Caco-2 (cell line): Measurements from ENCODE around the gene DPAGT1. TPM values are rescaled to one million over a fixed set of nuclear protein-coding genes. Genes with fewer than 3 reads are reported as not detected.

Experiments used
- BruUV-seq: library from RNA; stranded (reverse); fragments of 400-500 nt; replicated peaks from 2 replicates; lab custom pipeline; 2021; lab: Mats Ljungman, UMichigan
- CTCF ChIA-PET: fragments of 300-600 bp; sonication (Branson Sonifier 250); formaldehyde crosslinking; loops from one replicate; lab custom pipeline; 2022; ENCODE audit warnings: antibody characterized with exemption; lab: Charles Lee
- POLR2A ChIA-PET: fragments of 300-600 bp; sonication (Branson Sonifier 250); formaldehyde crosslinking; loops from one replicate; lab custom pipeline; 2022; ENCODE audit warnings: antibody characterized with exemption; lab: Charles Lee
- DNase-seq, 2 experiments: peaks; one replicate each; pipeline versions ENCODE4 v3.0.0 to v3.0.0-alpha.2; 2020 to 2022
- H3K27me3 ChIP-seq: replicated peaks from 2 replicates; pipeline ENCODE4 v1.6.0; 2011; ENCODE audit warnings: low read length; ENCODE audit not compliant: control insufficient read depth, insufficient read depth
- H3K36me3 ChIP-seq: 2 replicates; pipeline ENCODE4 v1.5.1; 2011; ENCODE audit warnings: low read length; ENCODE audit not compliant: control insufficient read depth, insufficient read depth
- H3K4me1 ChIP-seq: fragments of 250-450 bp; sonication (Bioruptor Pico); 2 replicates; pipeline ENCODE4 v1.5.1; 2020; ENCODE audit warnings: mild to moderate bottlenecking
- H3K4me3 ChIP-seq: 2 replicates; pipeline ENCODE4 v1.5.1; 2011; ENCODE audit warnings: low read depth, mild to moderate bottlenecking, control low read depth, low read length
- H3K9me3 ChIP-seq: fragments of 250-450 bp; sonication (Bioruptor Pico); 2 replicates; pipeline ENCODE4 v1.5.1; 2020; ENCODE audit warnings: mild to moderate bottlenecking, moderate library complexity
- H3K27ac Mint-ChIP-seq: one replicate; pipeline ENCODE4 v1.8.0; 2022; ENCODE audit warnings: mixed read lengths; ENCODE audit not compliant: unreplicated experiment
- H3K27me3 Mint-ChIP-seq: one replicate; pipeline ENCODE4 v1.8.0; 2022; ENCODE audit warnings: mixed read lengths; ENCODE audit not compliant: insufficient read depth, unreplicated experiment
- H3K36me3 Mint-ChIP-seq: one replicate; pipeline ENCODE4 v1.8.0; 2022; ENCODE audit warnings: mild to moderate bottlenecking, mixed read lengths; ENCODE audit not compliant: insufficient read depth, unreplicated experiment
- H3K4me1 Mint-ChIP-seq: one replicate; pipeline ENCODE4 v1.8.0; 2022; ENCODE audit warnings: low read depth, mixed read lengths; ENCODE audit not compliant: unreplicated experiment
- H3K4me3 Mint-ChIP-seq: one replicate; pipeline ENCODE4 v1.8.0; 2022; ENCODE audit warnings: mild to moderate bottlenecking, moderate library complexity, mixed read lengths; ENCODE audit not compliant: unreplicated experiment
- H3K9me3 Mint-ChIP-seq: one replicate; pipeline ENCODE4 v1.8.0; 2022; ENCODE audit warnings: mixed read lengths; ENCODE audit not compliant: unreplicated experiment
- CTCF ChIP-seq, 2 experiments: fragments of 200-600 bp in 1 of 2; IDR thresholded peaks; 1 replicate in 1 of 2; 2 replicates in 1 of 2; pipeline versions ENCODE4 v1.5.1 to v1.8.0; 2011 to 2022; ENCODE audit warnings: antibody characterized with exemption in 1 of 2, control low read depth in 1 of 2, inconsistent platforms in 1 of 2, low read depth in 1 of 2, low read length in 1 of 2, mild to moderate bottlenecking in 1 of 2, moderate library complexity in 1 of 2; ENCODE audit not compliant: insufficient read depth in 1 of 2, severe bottlenecking in 1 of 2, unreplicated experiment in 1 of 2
- intact Hi-C: fragments of 100-400 bp; cut with micrococcal nuclease; formaldehyde crosslinking; loops from one replicate; pipeline ENCODE4 v1.10.0; 2022; ENCODE audit not compliant: unreplicated experiment
- total RNA-seq: library from RNA; stranded (reverse); gene quantifications from 2 replicates; pipeline ENCODE4 v1.2.3, GENCODE V29; 2022

DPAGT1 gene
- total RNA-seq, 1 experiment from 2014 or later: 117 TPM

DNA sequence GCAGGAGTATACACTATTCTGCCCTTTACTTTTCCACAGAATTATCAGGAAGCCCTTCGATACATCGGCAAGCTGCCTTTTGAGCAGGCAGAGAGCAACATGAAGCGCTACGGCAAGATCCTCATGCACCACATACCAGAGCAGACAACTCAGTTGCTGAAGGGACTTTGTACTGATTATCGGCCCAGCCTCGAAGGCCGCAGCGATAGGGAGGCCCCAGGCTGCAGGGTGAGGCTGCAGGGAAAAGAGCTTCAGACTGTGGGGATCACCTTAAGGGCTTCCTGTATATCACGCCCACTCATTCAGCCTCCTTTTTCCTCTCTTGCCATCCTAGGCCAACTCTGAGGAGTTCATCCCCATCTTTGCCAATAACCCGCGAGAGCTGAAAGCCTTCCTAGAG, 23.8 kb downstream of the DPAGT1 start:
- Histone ChIP-seq H3K4me3 (no peak overlapping the region), H3K36me3 (peaks cover 22% of the 10 kb centered on the region), H3K4me1 (no peaks in the 10 kb centered on the region), H3K27me3 (no peaks in the 10 kb centered on the region), H3K9me3 (no peaks in the 10 kb centered on the region)
- intact Hi-C loops: no loop called here
- H3K27me3 Mint-ChIP-seq: no peaks in the 10 kb centered on the region
- CTCF ChIA-PET: no interaction called here
- no TSS peak for BruUV-seq
- H3K27ac Mint-ChIP-seq: no peak overlapping the region
- no peaks in the 10 kb centered on the region for H3K4me1 Mint-ChIP-seq
- TF ChIP-seq CTCF (IDR thresholded peaks at IDR 0.05; ENCODE audit: insufficient read depth in 1 of 2, low read depth in 1 of 2, low read length in 1 of 2, severe bottlenecking in 1 of 2, unreplicated experiment in 1 of 2): no peak
- H3K4me3 Mint-ChIP-seq: no peak overlapping the region
- H3K9me3 Mint-ChIP-seq: no peaks in the 10 kb centered on the region
- peaks cover 86% of the 10 kb centered on the region for H3K36me3 Mint-ChIP-seq
- POLR2A ChIA-PET: no interaction called here
- DNase-seq: no peak

GRCh38 chr11:119067371-119068222, 34.1 kb downstream of the DPAGT1 start, which contains the start of gene VPS11:
Gene VPS11 (plus strand): TSS chr11:119067818. CDS start chr11:119067824, 6 bp downstream.
- CTCF ChIA-PET: interaction anchor here (0.5 to 1.8 kb wide), 20 partner anchors 11 to 407 kb away, joined by 3 to 25 read pairs (median 4); partner anchors contain the start of genes BCL9L, C2CD2L, DPAGT1 and HINFP
- no peaks in the 10 kb centered on the region for H3K27me3 Mint-ChIP-seq
- peak within 1 kb of the TSS; percentile 95 for H3K27ac Mint-ChIP-seq
- H3K9me3 ChIP-seq: no peaks in the 10 kb centered on the region
- peaks cover 50% of the 10 kb centered on the region for H3K36me3 Mint-ChIP-seq
- H3K4me1 ChIP-seq: no peaks in the 10 kb centered on the region
- TF ChIP-seq CTCF (IDR thresholded peaks at IDR 0.05; ENCODE audit: insufficient read depth in 1 of 2, low read depth in 1 of 2, low read length in 1 of 2, severe bottlenecking in 1 of 2, unreplicated experiment in 1 of 2): no peak
- no peaks in the 10 kb centered on the region for H3K9me3 Mint-ChIP-seq
- H3K27me3 ChIP-seq: no peaks in the 10 kb centered on the region
- H3K4me3 ChIP-seq: peak within 1 kb of the TSS; percentile 80
- BruUV-seq: no TSS peak
- peaks cover 12% of the 10 kb centered on the region for H3K4me1 Mint-ChIP-seq
- peak within 1 kb of the TSS; percentile 100 for H3K4me3 Mint-ChIP-seq
- DNase-seq: peak; percentile 99
- intact Hi-C loops: loop anchor here (1.0 kb wide), 4 partner anchors 10 to 33 kb away; partner anchors contain the start of genes HMBS and HYOU1
- POLR2A ChIA-PET: interaction anchor here (0.6 to 2.2 kb wide), 28 partner anchors 10 to 1740 kb away, joined by 3 to 72 read pairs (median 5); partner anchors contain the start of genes C2CD2L, CBL, CENATAC and CEP164
- H3K36me3 ChIP-seq: peaks cover 5% of the 10 kb centered on the region; the same call in 1 of the 2 replicates

DNA sequence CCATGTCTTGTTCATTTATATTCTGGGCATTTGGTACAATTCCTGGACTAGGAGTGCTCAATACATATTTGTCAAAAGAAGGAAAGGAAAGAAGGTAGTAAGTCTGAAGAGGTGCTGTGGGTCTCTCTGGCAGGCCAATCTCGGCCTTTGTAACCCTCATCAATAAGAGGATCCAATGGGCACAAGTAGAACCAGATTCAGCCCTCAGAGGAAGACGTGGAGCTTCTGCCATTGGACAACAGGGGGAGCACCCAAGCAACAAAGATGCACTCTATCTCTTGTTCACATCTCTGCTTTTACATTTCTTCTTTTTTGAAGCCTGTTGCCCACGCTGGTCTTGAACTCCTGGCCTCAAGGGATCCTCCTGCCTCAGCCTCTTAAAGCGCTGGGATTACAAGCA, 36.3 kb downstream of the DPAGT1 start:
- H3K27ac Mint-ChIP-seq: no peak overlapping the region
- no peaks in the 10 kb centered on the region for H3K9me3 Mint-ChIP-seq
- ChIA-PET POLR2A (interaction anchor here (0.6 to 1.0 kb wide), 3 partner anchors 9 to 29 kb away, joined by 3 to 4 read pairs (median 3); partner anchors contain the start of gene HYOU1), CTCF (interaction anchor here (0.6 to 1.0 kb wide), 3 partner anchors 17 to 121 kb away, joined by 3 read pairs; no protein-coding TSS in a partner anchor)
- peaks cover 12% of the 10 kb centered on the region for H3K4me1 Mint-ChIP-seq
- peak overlapping the region; percentile 46 for H3K4me3 Mint-ChIP-seq
- TF ChIP-seq CTCF (IDR thresholded peaks at IDR 0.05; ENCODE audit: insufficient read depth in 1 of 2, low read depth in 1 of 2, low read length in 1 of 2, severe bottlenecking in 1 of 2, unreplicated experiment in 1 of 2): peak; percentile 60 to 67
- no peak overlapping the region for H3K4me3 ChIP-seq
- no peaks in the 10 kb centered on the region for H3K27me3 ChIP-seq
- intact Hi-C loops: loop anchor here (1.0 kb wide), 1 partner anchor 132 kb away; no protein-coding TSS in a partner anchor
- no peaks in the 10 kb centered on the region for H3K4me1 ChIP-seq
- no TSS peak for BruUV-seq
- H3K36me3 ChIP-seq: peaks cover 3% of the 10 kb centered on the region; the same call in 1 of the 2 replicates
- DNase-seq: peak; percentile 65 to 68
- H3K9me3 ChIP-seq: no peaks in the 10 kb centered on the region
- peaks cover 28% of the 10 kb centered on the region for H3K36me3 Mint-ChIP-seq
- H3K27me3 Mint-ChIP-seq: no peaks in the 10 kb centered on the region
